Ascending aorta (tissue), 2 donors: ENCODE results near the gene GMIP. TPM values are rescaled to one million over a fixed set of nuclear protein-coding genes. Genes with fewer than 3 reads are reported as not detected.

ENCODE experiments used
- DNase-seq, 2 donors: peaks; one replicate each; pipeline ENCODE4 v3.0.0-alpha.2; 2019; ENCODE audit warnings: low spot score in 2 of 2
- H3K27ac ChIP-seq, 2 donors: fragments of 200-600 bp; sonication (generic); one replicate each; pipeline ENCODE4 v1.5.1; 2016 to 2017; ENCODE audit warnings: mild to moderate bottlenecking in 1 of 2
- H3K27me3 ChIP-seq: fragments of 200-600 bp; sonication (generic); one replicate; pipeline ENCODE4 v1.5.1; 2017
- H3K36me3 ChIP-seq, 2 donors: fragments of 200-600 bp; sonication (generic); one replicate each; pipeline ENCODE4 v1.5.1; 2016
- H3K4me1 ChIP-seq, 2 donors: fragments of 200-600 bp; sonication (generic); one replicate each; pipeline ENCODE4 v1.5.1; 2016 to 2017; ENCODE audit warnings: mild to moderate bottlenecking in 1 of 2
- H3K4me3 ChIP-seq, 2 donors: fragments of 200-600 bp; sonication (generic); one replicate each; pipeline ENCODE4 v1.5.1; 2016 to 2017; ENCODE audit warnings: mild to moderate bottlenecking in 1 of 2
- H3K9me3 ChIP-seq, 2 donors: fragments of 200-600 bp; sonication (generic); one replicate each; pipeline ENCODE4 v1.5.1; 2016
- intact Hi-C: fragments of 100-400 bp; cut with DNase I; formaldehyde crosslinking; loops from one replicate; pipeline ENCODE4 v1.15.1; 2023
- total RNA-seq: library from RNA; depleted of rRNA; stranded (reverse); fragments of >200 nt; gene quantifications from one replicate; pipeline ENCODE4 v1.1.0, GENCODE V29; 2016
- TF ChIP-seq, protein P1 (sequence below), 3 experiments: fragments of 200-600 bp in 2 of 3; fragments of 450-650 bp in 1 of 3; sonication (generic) in 2 of 3; IDR thresholded peaks; one replicate each; pipeline ENCODE4 v1.5.1; 2016 to 2019; ENCODE audit warnings: antibody characterized with exemption in 3 of 3, mild to moderate bottlenecking in 1 of 3, moderate library complexity in 1 of 3

Gene GMIP
- total RNA-seq, 1 donor from 2014 or later = 3.9 TPM

DNA sequence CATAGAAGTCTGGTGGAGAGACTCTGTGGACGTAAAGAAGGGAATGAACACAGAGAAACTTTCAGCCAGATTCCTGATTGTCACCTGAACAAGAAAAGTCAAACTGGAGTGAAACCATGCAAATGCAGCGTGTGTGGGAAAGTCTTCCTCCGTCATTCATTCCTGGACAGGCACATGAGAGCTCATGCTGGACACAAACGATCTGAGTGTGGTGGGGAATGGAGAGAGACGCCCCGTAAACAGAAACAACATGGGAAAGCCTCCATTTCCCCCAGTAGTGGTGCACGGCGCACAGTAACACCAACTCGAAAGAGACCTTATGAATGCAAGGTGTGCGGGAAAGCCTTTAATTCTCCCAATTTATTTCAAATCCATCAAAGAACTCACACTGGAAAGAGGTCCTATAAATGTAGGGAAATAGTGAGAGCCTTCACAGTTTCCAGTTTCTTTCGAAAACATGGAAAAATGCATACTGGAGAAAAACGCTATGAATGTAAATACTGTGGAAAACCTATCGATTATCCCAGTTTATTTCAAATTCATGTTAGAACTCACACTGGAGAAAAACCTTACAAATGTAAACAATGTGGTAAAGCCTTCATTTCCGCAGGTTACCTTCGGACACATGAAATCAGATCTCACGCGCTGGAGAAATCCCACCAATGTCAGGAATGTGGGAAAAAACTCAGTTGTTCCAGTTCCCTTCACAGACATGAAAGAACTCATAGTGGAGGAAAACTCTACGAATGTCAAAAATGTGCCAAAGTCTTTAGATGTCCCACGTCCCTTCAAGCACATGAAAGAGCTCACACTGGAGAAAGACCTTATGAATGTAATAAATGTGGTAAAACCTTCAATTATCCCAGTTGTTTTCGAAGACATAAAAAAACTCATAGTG lies 36.0 kb upstream of the GMIP start:
- DNase-seq = no peak
- H3K27me3 ChIP-seq = no peaks in the 10 kb centered on the region
- no peaks in the 10 kb centered on the region for H3K4me1 ChIP-seq
- no peak overlapping the region for H3K4me3 ChIP-seq
- peaks cover 45 to 77% of the 10 kb centered on the region in 2 donors for H3K36me3 ChIP-seq
- H3K27ac ChIP-seq = no peak overlapping the region
- intact Hi-C loops = no loop called here
- TF ChIP-seq, protein P1, sequence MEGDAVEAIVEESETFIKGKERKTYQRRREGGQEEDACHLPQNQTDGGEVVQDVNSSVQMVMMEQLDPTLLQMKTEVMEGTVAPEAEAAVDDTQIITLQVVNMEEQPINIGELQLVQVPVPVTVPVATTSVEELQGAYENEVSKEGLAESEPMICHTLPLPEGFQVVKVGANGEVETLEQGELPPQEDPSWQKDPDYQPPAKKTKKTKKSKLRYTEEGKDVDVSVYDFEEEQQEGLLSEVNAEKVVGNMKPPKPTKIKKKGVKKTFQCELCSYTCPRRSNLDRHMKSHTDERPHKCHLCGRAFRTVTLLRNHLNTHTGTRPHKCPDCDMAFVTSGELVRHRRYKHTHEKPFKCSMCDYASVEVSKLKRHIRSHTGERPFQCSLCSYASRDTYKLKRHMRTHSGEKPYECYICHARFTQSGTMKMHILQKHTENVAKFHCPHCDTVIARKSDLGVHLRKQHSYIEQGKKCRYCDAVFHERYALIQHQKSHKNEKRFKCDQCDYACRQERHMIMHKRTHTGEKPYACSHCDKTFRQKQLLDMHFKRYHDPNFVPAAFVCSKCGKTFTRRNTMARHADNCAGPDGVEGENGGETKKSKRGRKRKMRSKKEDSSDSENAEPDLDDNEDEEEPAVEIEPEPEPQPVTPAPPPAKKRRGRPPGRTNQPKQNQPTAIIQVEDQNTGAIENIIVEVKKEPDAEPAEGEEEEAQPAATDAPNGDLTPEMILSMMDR (IDR thresholded peaks at IDR 0.05) = no peak
- peaks cover 0 to 82% of the 10 kb centered on the region in 2 donors for H3K9me3 ChIP-seq

DNA sequence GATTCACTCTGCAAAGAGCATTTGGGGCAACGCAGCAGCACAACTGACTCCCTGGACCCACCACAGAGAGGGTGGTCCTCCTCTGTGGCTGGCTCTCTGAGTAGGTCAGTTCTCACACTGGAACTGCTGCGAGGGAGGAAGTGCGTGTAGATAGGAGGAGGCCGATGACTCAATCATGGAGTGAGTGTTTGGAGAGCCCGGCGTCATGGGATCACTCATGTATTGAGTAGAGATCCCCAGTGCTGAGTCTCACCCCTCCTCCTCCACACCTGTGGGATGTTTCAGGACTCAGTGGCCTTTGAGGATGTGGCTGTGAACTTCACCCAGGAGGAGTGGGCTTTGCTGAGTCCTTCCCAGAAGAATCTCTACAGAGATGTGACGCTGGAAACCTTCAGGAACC lies 34.1 kb upstream of the GMIP start:
- Histone ChIP-seq H3K4me3 (no peak overlapping the region), H3K9me3 (peaks cover 0 to 67% of the 10 kb centered on the region in 2 donors), H3K36me3 (peaks cover 48 to 84% of the 10 kb centered on the region in 2 donors), H3K27ac (no peak overlapping the region), H3K4me1 (no peaks in the 10 kb centered on the region), H3K27me3 (no peaks in the 10 kb centered on the region)
- TF ChIP-seq, protein P1 (IDR thresholded peaks at IDR 0.05) = no peak
- DNase-seq = no peak
- intact Hi-C loops = no loop called here

DNA sequence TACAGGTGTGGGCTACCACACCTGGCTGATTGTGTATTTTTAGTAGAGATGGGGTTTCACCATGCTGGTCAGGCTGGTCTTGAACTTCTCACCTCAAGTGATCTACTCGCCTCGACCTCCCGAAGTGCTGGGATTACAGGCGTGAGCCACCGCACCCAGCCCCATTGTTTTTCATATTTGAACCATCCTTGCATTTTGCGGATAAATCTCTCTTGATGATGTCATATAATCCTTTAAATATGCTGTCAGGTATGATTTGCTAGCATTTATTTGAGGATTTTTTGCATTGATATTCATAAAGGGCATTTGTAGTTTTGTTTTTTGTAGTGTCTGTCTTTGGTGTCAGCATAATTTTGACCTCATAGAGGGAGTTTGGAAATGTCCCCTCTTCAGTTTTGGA lies 30.9 kb upstream of the GMIP start:
- no peak for DNase-seq
- Histone ChIP-seq H3K27me3 (no peaks in the 10 kb centered on the region), H3K4me1 (peaks cover 3 to 6% of the 10 kb centered on the region in 2 donors), H3K36me3 (peaks cover 30 to 59% of the 10 kb centered on the region in 2 donors), H3K4me3 (no peak overlapping the region), H3K27ac (no peak overlapping the region), H3K9me3 (peaks cover 0 to 34% of the 10 kb centered on the region in 2 donors)
- TF ChIP-seq, protein P1 (IDR thresholded peaks at IDR 0.05) = no peak
- intact Hi-C loops = no loop called here

DNA sequence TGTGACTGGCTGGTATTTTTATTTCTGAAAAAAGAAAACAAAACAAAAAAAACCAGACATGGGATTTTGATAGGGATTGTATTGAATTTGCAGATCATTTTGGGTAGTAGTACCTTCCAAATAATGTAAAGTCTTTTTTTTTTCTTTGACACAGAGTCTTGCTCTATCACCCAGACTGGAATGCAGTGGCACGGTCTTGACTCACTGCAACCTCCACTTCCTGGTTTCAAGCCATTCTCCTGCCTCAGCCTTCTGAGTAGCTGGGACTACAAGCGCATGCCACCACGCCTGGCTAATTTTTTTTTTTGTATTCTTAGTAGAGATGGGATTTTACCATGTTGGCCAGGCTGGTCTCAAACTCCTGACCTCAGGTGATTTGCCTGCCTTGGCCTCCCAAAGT lies 29.4 kb upstream of the GMIP start:
- Histone ChIP-seq H3K4me3 (no peak overlapping the region), H3K4me1 (peaks cover 3 to 10% of the 10 kb centered on the region in 2 donors), H3K27me3 (no peaks in the 10 kb centered on the region), H3K36me3 (peaks cover 16 to 44% of the 10 kb centered on the region in 2 donors), H3K9me3 (peaks cover 0 to 20% of the 10 kb centered on the region in 2 donors), H3K27ac (no peak overlapping the region)
- intact Hi-C loops = no loop called here
- TF ChIP-seq, protein P1 (IDR thresholded peaks at IDR 0.05) = no peak
- DNase-seq = no peak

DNA sequence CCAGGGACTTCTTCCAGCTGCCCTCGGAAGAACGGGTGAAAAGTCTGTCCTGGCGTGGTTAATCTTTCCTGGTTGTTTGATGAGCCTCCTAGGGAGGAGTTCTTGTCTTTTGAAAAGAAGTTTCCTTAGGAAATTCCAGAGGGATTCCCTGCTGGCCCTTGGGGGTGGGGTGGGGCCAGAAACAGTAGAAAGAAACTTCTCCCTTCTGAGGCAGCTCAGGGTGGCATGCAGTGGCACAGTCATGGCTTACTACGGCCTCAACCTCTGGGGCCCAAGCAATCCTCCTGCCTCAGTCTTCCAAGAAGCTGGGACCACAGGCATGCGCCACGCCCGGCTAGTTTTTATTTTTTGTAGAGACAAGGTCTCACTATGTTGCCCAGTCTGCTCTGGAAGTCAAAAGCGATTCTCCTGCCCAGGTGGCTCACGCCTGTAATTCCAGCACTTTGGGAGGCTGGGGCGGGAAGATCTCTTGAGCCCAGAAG lies 26.7 kb upstream of the GMIP start:
- TF ChIP-seq, protein P1 (IDR thresholded peaks at IDR 0.05) = no peak
- Histone ChIP-seq H3K4me3 (peak overlapping the region in 1 of 2 donors; percentile 81), H3K9me3 (peaks cover 0 to 8% of the 10 kb centered on the region in 2 donors), H3K27me3 (no peaks in the 10 kb centered on the region), H3K36me3 (peaks cover 3 to 21% of the 10 kb centered on the region in 2 donors), H3K27ac (no peak overlapping the region), H3K4me1 (peaks cover 3 to 10% of the 10 kb centered on the region in 2 donors)
- no peak for DNase-seq
- intact Hi-C loops = no loop called here
